Effector memory CD4-positive, alpha-beta T cell (primary cell): ENCODE results near the gene SMAD5.

Experiments used
- DNase-seq, 3 donors: peaks; one replicate each; pipeline ENCODE4 v3.0.0-alpha.2; 2020
- H3K27ac ChIP-seq: 2 replicates; pipeline ENCODE4 v1.7.0; 2013; ENCODE audit warnings: mild to moderate bottlenecking, low read length, moderate library complexity; ENCODE audit not compliant: insufficient read depth, poor library complexity, severe bottlenecking
- H3K27me3 ChIP-seq: replicated peaks from 2 replicates; pipeline ENCODE4 v1.7.0; 2013; ENCODE audit warnings: mild to moderate bottlenecking, low read length; ENCODE audit not compliant: insufficient read depth, control insufficient read depth, poor library complexity, severe bottlenecking
- H3K36me3 ChIP-seq: 2 replicates; pipeline ENCODE4 v1.7.0; 2013; ENCODE audit warnings: mild to moderate bottlenecking, low read length, moderate library complexity; ENCODE audit not compliant: control insufficient read depth, insufficient read depth
- H3K4me1 ChIP-seq: 2 replicates; pipeline ENCODE4 v1.7.0; 2013; ENCODE audit warnings: low read length, mild to moderate bottlenecking; ENCODE audit not compliant: control insufficient read depth, insufficient read depth, poor library complexity, severe bottlenecking
- H3K4me3 ChIP-seq: 2 replicates; pipeline ENCODE4 v1.7.0; 2013; ENCODE audit warnings: low read length, low read depth, mild to moderate bottlenecking; ENCODE audit not compliant: insufficient read depth, poor library complexity, severe bottlenecking
- H3K9me3 ChIP-seq: 2 replicates; pipeline ENCODE4 v1.7.0; 2013; ENCODE audit warnings: mild to moderate bottlenecking, low read length, moderate library complexity; ENCODE audit not compliant: control insufficient read depth

SMAD5 gene

DNA sequence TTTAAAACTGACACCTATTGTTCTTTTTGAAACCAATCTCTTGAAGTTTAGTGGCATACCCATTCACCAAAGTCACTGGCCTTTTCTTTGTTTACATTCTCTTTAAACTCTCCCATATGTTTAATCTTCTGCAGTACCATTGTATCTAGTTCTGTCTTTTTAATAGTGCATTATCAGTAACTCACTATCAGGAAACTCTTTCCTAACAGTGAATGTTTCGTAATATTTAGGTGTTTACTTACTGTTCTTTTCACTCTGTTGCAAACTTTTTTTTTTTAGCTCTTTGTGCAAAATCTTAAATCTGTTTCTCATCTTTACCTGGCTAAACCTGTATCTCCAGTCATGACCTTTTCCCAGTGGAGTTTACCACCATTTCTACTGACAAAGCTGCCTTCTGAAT, 17.2 kb downstream of the SMAD5 start:
- no peak for DNase-seq
- H3K27ac ChIP-seq = no peak overlapping the region
- H3K36me3 ChIP-seq = no peaks in the 10 kb centered on the region
- no peaks in the 10 kb centered on the region for H3K4me1 ChIP-seq
- H3K9me3 ChIP-seq = no peaks in the 10 kb centered on the region
- no peaks in the 10 kb centered on the region for H3K27me3 ChIP-seq
- H3K4me3 ChIP-seq = no peak overlapping the region

DNA sequence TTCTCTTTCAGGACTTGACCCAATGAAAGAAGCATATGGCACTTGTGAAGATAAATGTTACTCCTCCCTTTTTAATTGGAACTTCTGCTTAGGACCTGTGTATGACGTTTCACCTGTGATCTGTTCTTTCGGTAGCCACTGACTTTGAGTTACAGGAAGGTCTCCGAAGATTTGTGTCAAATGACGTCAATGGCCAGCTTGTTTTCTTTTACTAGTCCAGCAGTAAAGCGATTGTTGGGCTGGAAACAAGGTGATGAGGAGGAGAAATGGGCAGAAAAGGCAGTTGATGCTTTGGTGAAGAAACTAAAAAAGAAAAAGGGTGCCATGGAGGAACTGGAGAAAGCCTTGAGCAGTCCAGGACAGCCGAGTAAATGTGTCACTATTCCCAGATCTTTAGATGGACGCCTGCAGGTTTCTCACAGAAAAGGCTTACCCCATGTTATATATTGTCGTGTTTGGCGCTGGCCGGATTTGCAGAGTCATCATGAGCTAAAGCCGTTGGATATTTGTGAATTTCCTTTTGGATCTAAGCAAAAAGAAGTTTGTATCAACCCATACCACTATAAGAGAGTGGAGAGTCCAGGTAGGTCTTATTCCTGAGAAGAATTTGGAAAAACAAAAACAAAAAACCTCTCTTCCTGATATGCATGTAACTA, 21.1 kb downstream of the SMAD5 start:
- Histone ChIP-seq H3K4me1 (no peaks in the 10 kb centered on the region), H3K27me3 (no peaks in the 10 kb centered on the region), H3K9me3 (no peaks in the 10 kb centered on the region), H3K4me3 (no peak overlapping the region), H3K27ac (no peak overlapping the region), H3K36me3 (no peaks in the 10 kb centered on the region)
- DNase-seq = no peak

DNA sequence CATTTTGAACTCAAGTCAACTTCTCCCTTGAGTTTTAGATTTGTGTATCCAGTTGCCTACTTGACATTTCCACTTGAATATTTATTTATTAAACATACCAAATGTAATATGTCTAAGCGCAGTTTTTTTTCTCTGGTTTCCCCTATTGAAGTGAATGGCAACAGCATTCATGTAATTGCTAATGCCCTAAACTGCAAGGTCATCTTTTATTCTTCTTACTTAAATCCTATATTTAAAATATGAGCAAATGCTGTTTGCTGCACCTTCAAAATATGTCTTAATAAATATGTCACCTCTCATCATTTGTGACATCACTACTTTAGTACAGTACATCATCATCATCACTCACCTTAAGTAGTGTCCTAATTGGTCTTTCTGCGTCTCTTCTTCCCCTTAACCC, 22.4 kb downstream of the SMAD5 start:
- H3K4me3 ChIP-seq = no peak overlapping the region
- DNase-seq = no peak
- no peaks in the 10 kb centered on the region for H3K36me3 ChIP-seq
- H3K27ac ChIP-seq = no peak overlapping the region
- no peaks in the 10 kb centered on the region for H3K9me3 ChIP-seq
- no peaks in the 10 kb centered on the region for H3K4me1 ChIP-seq
- no peaks in the 10 kb centered on the region for H3K27me3 ChIP-seq

DNA sequence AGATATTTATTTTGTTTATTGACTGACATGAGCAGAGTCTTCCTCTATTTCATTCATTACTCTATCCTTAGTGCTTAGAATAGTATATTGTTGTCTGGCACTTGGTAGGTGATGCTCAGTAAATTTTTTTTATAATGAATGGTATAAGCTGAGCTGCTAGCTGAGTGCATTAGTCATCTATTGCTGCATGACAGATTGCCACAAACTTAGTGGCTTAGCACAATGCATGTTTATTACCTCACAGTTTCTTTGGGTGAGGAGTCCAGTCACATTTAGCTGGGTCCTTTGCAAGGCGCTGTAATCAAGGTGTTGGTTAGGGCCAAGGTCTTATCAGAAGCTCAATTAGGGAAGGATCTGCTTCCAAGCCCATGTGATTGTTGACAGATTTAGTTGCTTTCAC, 23.1 kb downstream of the SMAD5 start:
- no peaks in the 10 kb centered on the region for H3K36me3 ChIP-seq
- DNase-seq = no peak

DNA sequence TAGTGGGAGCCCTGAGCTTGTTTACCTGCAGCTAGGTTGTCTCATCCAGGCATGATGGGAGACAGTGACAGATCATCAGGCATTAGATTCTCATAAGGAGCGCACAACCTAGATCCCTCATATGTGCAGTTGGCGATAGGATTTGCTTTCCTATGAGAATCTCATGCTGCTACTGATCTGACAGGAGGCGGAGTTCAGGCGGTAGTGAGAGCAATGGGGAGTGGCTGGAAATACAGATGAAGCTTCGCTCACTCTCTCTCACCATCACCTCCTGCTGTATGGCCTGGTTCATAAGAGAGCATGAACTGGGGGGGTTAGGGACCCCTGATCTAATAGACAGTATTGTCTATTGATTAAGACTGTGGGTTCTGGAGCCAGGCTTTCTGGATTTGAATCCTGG, 24.9 kb downstream of the SMAD5 start:
- Histone ChIP-seq H3K27ac (no peak overlapping the region), H3K9me3 (no peaks in the 10 kb centered on the region), H3K27me3 (no peaks in the 10 kb centered on the region), H3K36me3 (no peaks in the 10 kb centered on the region), H3K4me3 (no peak overlapping the region), H3K4me1 (no peaks in the 10 kb centered on the region)
- no peak for DNase-seq

More for the DNA sequence above, 23.1 kb downstream of the SMAD5 start:
- Histone ChIP-seq H3K4me3 (no peak overlapping the region), H3K27me3 (no peaks in the 10 kb centered on the region), H3K9me3 (no peaks in the 10 kb centered on the region), H3K27ac (no peak overlapping the region), H3K4me1 (no peaks in the 10 kb centered on the region)

DNA sequence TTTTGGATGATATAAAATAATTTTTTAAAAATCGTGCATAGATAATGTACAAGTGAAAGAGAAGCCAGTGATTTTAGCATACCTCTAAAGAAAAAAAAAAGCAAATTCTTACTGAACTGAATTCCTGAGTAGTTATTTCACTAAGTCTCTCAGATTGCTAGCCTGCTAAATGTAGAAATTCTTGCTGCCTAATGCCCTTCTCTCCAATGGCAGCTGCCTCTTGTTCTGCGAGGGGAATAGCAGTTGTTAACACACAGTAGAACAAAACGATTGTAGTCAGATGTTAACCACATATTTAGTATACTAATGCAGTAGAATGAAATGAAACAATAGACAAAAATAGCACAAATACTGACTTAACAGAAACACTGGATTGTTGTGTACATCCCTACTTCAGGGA, 26.8 kb downstream of the SMAD5 start:
- Histone ChIP-seq H3K27me3 (no peaks in the 10 kb centered on the region), H3K9me3 (no peaks in the 10 kb centered on the region), H3K4me1 (no peaks in the 10 kb centered on the region), H3K4me3 (no peak overlapping the region), H3K27ac (no peak overlapping the region), H3K36me3 (no peaks in the 10 kb centered on the region)
- no peak for DNase-seq

DNA sequence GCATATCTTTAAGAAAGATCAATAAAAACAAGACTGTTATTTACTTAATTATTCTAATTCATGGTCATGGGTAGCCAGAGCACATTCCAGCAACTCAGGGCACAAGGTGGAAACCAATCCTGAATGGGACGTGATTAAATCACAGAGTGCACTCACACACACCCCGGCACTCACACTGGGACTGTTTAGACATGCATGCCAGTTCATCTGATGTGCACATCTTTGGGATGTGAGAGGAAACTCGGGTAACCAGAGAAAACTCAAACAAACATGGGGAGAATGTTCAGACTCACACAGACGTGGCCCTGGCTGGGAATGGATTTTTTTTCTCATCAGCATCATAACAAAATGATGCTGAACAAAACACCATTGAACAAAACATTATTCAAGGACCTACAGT, 29.4 kb downstream of the SMAD5 start:
- Histone ChIP-seq H3K4me3 (no peak overlapping the region), H3K36me3 (no peaks in the 10 kb centered on the region), H3K4me1 (no peaks in the 10 kb centered on the region), H3K27me3 (no peaks in the 10 kb centered on the region), H3K9me3 (no peaks in the 10 kb centered on the region), H3K27ac (no peak overlapping the region)
- DNase-seq = no peak

DNA sequence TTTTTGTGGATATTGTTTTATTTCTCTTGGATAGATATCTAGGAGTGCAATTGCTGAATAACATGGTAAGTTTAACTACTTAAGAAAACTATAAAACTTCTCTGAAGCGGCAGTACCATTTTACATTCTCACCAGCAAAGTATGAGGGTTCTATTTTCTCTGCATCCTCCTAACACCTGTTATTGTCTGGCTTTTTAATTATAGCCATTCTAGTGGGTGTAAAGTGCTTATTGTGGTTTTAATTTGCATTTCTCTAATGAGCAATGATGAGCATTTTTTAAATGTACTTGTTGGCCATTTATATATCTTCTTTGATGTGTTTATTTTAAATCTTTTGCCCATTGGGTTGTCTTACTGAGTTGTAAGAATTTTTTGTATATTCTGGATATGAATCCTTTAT, 31.6 kb downstream of the SMAD5 start:
- H3K4me3 ChIP-seq = no peak overlapping the region
- no peaks in the 10 kb centered on the region for H3K27me3 ChIP-seq
- no peaks in the 10 kb centered on the region for H3K4me1 ChIP-seq
- no peak overlapping the region for H3K27ac ChIP-seq
- no peaks in the 10 kb centered on the region for H3K36me3 ChIP-seq
- DNase-seq = no peak
- no peaks in the 10 kb centered on the region for H3K9me3 ChIP-seq

DNA sequence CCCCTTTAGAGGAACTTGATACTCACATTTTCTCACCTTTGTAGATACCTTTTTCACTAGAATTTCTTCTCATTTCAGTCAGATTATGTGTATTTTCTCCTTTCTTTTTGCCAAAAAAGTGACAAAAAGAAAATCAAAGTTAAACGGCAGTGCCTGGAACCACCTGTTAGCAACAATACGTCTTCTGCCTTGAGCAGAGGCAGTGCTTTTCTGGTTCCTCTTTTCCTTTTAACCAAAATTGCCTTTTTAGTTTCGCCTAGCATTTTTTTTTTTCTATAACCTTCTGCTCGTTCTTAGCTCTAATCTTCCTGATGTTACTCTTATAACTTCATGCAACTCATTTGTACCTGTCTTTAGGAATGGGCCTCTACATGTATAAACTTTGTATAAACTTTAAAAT, 34.3 kb downstream of the SMAD5 start:
- Histone ChIP-seq H3K4me3 (no peak overlapping the region), H3K4me1 (no peaks in the 10 kb centered on the region), H3K27ac (no peak overlapping the region), H3K9me3 (no peaks in the 10 kb centered on the region), H3K36me3 (no peaks in the 10 kb centered on the region), H3K27me3 (no peaks in the 10 kb centered on the region)
- no peak for DNase-seq

DNA sequence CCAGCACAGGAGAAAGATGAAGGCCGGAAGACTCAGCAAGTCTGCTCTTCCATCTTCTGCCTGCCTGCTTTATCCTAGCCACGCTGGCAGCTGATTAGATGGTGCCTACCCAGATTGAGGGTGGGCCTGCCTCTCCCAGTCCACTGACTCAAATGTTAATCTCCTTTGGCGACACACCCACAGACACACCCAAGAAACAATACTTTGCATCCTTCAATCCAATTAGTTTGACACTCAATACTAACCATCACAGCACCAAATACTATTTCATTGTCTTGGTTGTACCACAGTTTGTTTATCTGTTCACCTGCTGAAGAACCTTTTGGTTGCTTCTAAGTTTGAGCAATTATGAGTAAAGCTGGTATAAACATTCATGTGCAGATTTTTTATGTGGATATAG, 36.6 kb downstream of the SMAD5 start:
- H3K27ac ChIP-seq = no peak overlapping the region
- peaks cover 5% of the 10 kb centered on the region for H3K36me3 ChIP-seq
- H3K9me3 ChIP-seq = no peaks in the 10 kb centered on the region
- H3K27me3 ChIP-seq = no peaks in the 10 kb centered on the region
- H3K4me1 ChIP-seq = no peaks in the 10 kb centered on the region
- no peak overlapping the region for H3K4me3 ChIP-seq
- DNase-seq = no peak
